ENCODE results near the gene UPB1.

GRCh38 chr22:24576778-24577177, 81.6 kb downstream of the UPB1 start:
- no peak for TF ChIP-seq MAX (IDR thresholded peaks at IDR 0.05)
- no peak for TF ChIP-seq CTCF (IDR thresholded peaks at IDR 0.05; ENCODE audit: low read depth, low read length, missing input control)
- no peak for TF ChIP-seq JUND (IDR thresholded peaks at IDR 0.05)
- TF ChIP-seq TAF1 (conservative IDR thresholded peaks at IDR 0.05) = no peak
- peak in 1 of 2 donors; percentile 13 for TF ChIP-seq HNF4A (conservative IDR thresholded peaks at IDR 0.05)
- no peak for TF ChIP-seq RXRA (IDR thresholded peaks at IDR 0.05)
- TF ChIP-seq YY1 (IDR thresholded peaks at IDR 0.05) = no peak
- TF ChIP-seq ATF3 (IDR thresholded peaks at IDR 0.05) = no peak
- TF ChIP-seq REST (IDR thresholded peaks at IDR 0.05) = no peak
- no peak for TF ChIP-seq ZBTB33 (IDR thresholded peaks at IDR 0.05)

Measured in liver (tissue), 3 donors.